Spinal cord (tissue), 10 donors: Measurements from ENCODE around the gene LUM. TPM values are rescaled to one million over a fixed set of nuclear protein-coding genes. Genes with fewer than 3 reads are reported as not detected.
A peak's percentile ranks its signal among the peaks of the same experiment; 100 is the strongest.

ENCODE experiments used
- DNase-seq, 6 donors: peaks; one replicate each; pipeline versions ENCODE4 v3.0.0 to v3.0.0-alpha.2; 2013 to 2015; ENCODE audit warnings: low spot score in 6 of 6, low read depth in 4 of 6
- H3K27ac ChIP-seq: one replicate; pipeline ENCODE4 v1.5.1; 2013; ENCODE audit warnings: low read depth, low read length, control low read depth
- H3K27me3 ChIP-seq: one replicate; pipeline ENCODE4 v1.6.1; 2013; ENCODE audit warnings: low read length; ENCODE audit not compliant: control insufficient read depth, insufficient read depth
- H3K36me3 ChIP-seq: one replicate; pipeline ENCODE4 v1.6.1; 2013; ENCODE audit warnings: low read length; ENCODE audit not compliant: control insufficient read depth, insufficient read depth
- H3K4me1 ChIP-seq: one replicate; pipeline ENCODE4 v1.6.1; 2013; ENCODE audit warnings: low read length; ENCODE audit not compliant: control insufficient read depth, insufficient read depth
- H3K4me3 ChIP-seq: one replicate; pipeline ENCODE4 v1.5.1; 2013; ENCODE audit warnings: low read depth, low read length, control low read depth
- H3K9me3 ChIP-seq: one replicate; pipeline ENCODE4 v1.6.1; 2013; ENCODE audit warnings: low read length; ENCODE audit not compliant: control insufficient read depth, insufficient read depth
- WGBS: methylation state at CpG from one replicate; pipeline ENCODE4 v1.1.5; 2013; ENCODE audit warnings: missing lambda C conversion rate; ENCODE audit not compliant: insufficient coverage; 5-methylcytosine and 5-hydroxymethylcytosine counted together
- long read RNA-seq, 4 donors: transcript quantifications; one replicate each; lab custom pipeline, GENCODE V29; 2026
- polyA plus RNA-seq, 2 donors: library from polyadenylated mRNA; unstranded; fragments of 120-200 nt; gene quantifications; one replicate each; pipeline ENCODE4 v1.2.1, GENCODE V29; 2013; ENCODE audit not compliant: insufficient read length in 2 of 2
- total RNA-seq, 2 donors: library from RNA; depleted of rRNA in 1 of 2; stranded (reverse); fragments of 120-200 nt in 1 of 2; fragments of >200 nt in 1 of 2; gene quantifications; one replicate each; pipeline versions ENCODE4 v1.2.3 to v1.2.4, GENCODE V29; 2013 to 2014
- donor health status: healthy.

The LUM gene, protein sequence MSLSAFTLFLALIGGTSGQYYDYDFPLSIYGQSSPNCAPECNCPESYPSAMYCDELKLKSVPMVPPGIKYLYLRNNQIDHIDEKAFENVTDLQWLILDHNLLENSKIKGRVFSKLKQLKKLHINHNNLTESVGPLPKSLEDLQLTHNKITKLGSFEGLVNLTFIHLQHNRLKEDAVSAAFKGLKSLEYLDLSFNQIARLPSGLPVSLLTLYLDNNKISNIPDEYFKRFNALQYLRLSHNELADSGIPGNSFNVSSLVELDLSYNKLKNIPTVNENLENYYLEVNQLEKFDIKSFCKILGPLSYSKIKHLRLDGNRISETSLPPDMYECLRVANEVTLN
- total RNA-seq, result 100 to 1,000 TPM; 120 to 141 TPM
- polyA plus RNA-seq, result 10 to 100 TPM; 31.3 to 48.9 TPM
- long read RNA-seq, donor 1, transcript LUM-201 (3 exons, 3,008 nt), result major isoform, 26 of 32 reads
- long read RNA-seq, donor 1, partial matches to known transcripts, result 6 of 32 reads
- long read RNA-seq, donor 1, other reads (novel, unspliced or antisense), result 0 of 32 reads
- long read RNA-seq, donor 2, result 0 reads
- long read RNA-seq, donor 3, transcript LUM-201 (3 exons, 3,008 nt), result major isoform, 12 of 12 reads
- long read RNA-seq, donor 3, partial matches to known transcripts, result 0 of 12 reads
- long read RNA-seq, donor 3, other reads (novel, unspliced or antisense), result 0 of 12 reads
- long read RNA-seq, donor 4, transcript LUM-201 (3 exons, 3,008 nt), result major isoform, 291 of 427 reads
- long read RNA-seq, donor 4, partial matches to known transcripts, result 130 of 427 reads
- long read RNA-seq, donor 4, other reads (novel, unspliced or antisense), result 6 of 427 reads

DNA sequence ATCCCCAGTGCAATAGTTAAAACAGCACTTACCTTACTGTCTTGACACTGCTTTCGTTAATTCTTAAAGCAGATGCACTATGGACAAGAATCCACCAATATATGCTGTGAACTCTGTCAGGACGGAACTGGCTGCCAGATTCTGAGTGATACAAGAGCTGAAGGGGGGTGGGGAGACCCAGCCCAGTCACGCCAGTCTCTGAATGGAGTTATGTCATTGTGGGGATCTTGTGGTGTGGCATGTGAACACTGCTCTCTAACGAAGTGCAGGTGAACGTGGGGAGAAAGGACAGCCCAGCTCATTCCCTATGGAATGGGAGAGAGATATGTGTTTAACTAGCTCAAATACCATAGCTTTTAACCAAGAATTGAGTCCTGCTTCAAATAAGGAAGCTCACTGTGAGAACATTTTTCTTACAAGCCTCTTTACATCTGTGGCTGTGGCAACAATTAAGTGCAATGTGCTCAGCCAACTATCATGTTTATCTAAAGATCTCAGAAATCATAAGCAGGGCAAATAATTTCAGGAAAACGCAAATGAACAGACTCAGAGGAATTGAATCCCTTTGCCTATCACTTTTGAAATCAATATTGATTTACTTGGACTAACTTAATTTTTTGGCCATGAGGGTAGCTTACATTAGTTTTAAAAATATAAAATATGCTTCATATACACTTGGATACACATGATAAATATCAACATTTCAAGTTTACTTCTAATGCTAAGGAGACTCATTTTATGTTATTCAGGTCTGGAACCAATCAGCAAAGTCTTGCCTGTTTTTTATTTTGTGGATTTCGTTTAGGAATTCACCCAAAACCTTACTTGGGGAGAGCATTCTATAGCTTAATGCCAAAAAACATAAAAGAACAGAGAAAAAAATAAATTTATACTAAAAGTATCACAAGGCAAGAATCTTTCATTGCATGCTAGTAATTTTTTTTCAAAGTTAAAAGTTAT lies at the start of gene LUM:
LUM (minus strand) TSS at position 129 of the 960 bp plus-strand sequence. CDS start 2,515 bp downstream, outside the sequence.
- Histone ChIP-seq H3K9me3 (no peaks in the 10 kb centered on the region), H3K27ac (peak within 1 kb of the TSS; percentile 57), H3K27me3 (no peaks in the 10 kb centered on the region), H3K4me3 (peak within 1 kb of the TSS; percentile 35), H3K4me1 (no peaks in the 10 kb centered on the region), H3K36me3 (no peaks in the 10 kb centered on the region)
- WGBS, result 24% methylated on average over 2 of the region's 7 CpGs
- peak in 4 of 6 donors; percentile 8 to 38 (median 15) for DNase-seq

DNA sequence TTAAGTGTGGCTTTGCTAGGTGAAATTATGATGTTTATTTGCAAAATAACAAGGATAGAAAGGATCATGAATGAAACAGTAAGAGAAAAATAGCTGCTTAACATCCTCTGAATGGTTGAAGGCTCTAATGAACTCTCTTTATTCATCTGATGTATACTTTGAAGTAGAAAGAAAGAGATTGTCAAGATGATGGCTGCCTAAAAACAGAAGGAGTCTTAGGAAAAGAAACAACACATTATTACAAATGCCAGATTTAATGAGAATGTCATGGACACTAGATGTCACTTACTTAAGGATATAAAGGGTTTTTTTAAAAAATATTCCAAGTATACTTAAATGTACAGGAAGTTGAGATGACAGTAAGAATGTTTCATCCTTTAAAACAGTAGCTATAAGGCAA lies 49.7 kb upstream of the LUM start:
- no peak overlapping the region for H3K27ac ChIP-seq
- no peaks in the 10 kb centered on the region for H3K4me1 ChIP-seq
- no peak for DNase-seq
- no peak overlapping the region for H3K4me3 ChIP-seq
- no peaks in the 10 kb centered on the region for H3K9me3 ChIP-seq
- H3K27me3 ChIP-seq, result no peaks in the 10 kb centered on the region
- no peaks in the 10 kb centered on the region for H3K36me3 ChIP-seq

DNA sequence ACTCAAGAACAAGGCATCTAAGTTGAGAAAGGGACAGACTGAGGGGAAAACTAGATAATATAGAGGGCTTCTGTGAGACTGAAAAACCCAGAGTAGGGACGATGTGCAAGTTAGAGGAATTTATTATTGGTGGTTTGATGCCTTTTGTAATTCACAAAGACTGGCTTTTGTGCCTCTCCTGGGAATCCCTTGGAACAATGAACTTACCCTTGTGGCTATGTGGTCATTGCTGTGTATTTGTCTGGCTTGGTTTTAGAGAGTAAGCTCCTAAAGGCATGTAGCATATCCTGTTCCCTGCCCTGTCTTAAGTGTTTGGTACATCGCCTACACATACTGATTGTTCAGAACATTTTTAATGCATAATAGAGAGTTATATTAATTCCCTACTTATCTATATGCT lies 44.7 kb upstream of the LUM start:
- Histone ChIP-seq H3K9me3 (no peaks in the 10 kb centered on the region), H3K4me1 (no peaks in the 10 kb centered on the region), H3K4me3 (no peak overlapping the region), H3K27me3 (no peaks in the 10 kb centered on the region), H3K27ac (no peak overlapping the region), H3K36me3 (no peaks in the 10 kb centered on the region)
- WGBS, result no CpG with 5 or more reads among the region's 2 CpGs
- DNase-seq, result no peak

DNA sequence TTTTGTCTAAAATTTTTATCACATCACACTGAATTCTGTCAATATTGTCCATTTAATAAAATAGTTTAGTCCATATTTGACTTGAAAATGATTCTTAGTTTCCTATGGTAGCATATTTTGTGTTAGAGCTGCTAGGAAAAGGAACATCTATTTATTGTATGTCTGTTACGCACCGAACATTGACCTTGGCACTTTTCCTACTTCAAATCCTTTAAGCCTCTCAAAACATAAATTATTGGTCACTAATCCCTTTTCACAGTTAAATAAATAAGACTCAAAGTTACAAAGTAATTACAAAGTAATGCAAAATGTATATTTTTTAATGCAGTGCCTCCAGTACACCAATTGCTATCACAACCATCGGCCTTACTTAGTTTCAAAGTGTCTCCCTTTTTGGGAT lies 42.8 kb upstream of the LUM start:
- Histone ChIP-seq H3K27ac (no peak overlapping the region), H3K4me1 (no peaks in the 10 kb centered on the region), H3K36me3 (no peaks in the 10 kb centered on the region), H3K9me3 (no peaks in the 10 kb centered on the region), H3K27me3 (no peaks in the 10 kb centered on the region), H3K4me3 (no peak overlapping the region)
- DNase-seq, result no peak
- WGBS, result no CpG with 5 or more reads among the region's 3 CpGs

DNA sequence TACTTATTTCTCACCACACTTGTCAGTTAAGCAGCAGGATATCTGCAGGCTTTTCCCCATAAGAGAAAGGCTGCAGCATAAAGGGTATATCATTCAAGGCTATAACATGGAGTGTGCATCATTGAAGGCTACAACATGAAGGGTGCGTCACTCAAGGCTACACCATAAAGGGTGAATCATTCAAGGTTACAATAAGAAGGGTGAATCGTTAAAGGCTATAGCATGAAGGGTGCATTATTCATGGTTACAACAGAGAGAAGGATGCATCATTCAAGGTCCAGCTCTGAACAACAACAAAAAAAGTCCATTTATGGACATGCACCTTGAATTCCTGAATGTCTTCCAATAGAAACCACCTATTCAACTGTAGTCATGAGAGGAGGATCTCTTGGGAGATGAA lies 32.8 kb upstream of the LUM start:
- Histone ChIP-seq H3K27ac (no peak overlapping the region), H3K27me3 (no peaks in the 10 kb centered on the region), H3K36me3 (no peaks in the 10 kb centered on the region), H3K4me3 (no peak overlapping the region), H3K4me1 (no peaks in the 10 kb centered on the region), H3K9me3 (no peaks in the 10 kb centered on the region)
- no peak for DNase-seq
- WGBS, result 100% methylated on average over 1 of the region's 2 CpGs

DNA sequence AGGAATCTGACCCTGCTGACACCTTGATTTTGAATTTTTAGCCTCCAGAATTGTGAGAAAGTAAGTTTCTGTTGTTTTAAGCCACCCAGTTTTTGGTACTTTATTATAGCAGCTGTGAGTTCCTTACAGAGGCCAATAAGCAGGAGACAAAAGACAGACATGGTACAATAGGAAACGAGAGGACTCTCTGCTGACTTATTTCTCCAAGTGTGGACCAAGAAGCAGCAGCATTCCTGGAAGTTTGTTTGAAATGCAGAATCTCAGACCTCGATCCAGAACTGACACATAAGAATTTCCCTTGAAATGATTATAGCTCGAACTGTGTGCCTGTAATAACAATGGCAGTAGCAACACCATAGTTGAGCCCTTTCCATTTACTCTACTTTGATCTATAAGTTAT lies 31.9 kb upstream of the LUM start:
- H3K4me3 ChIP-seq, result no peak overlapping the region
- H3K4me1 ChIP-seq, result no peaks in the 10 kb centered on the region
- 100% methylated on average over 1 of the region's 3 CpGs for WGBS
- H3K9me3 ChIP-seq, result no peaks in the 10 kb centered on the region
- DNase-seq, result no peak
- no peaks in the 10 kb centered on the region for H3K36me3 ChIP-seq
- H3K27me3 ChIP-seq, result no peaks in the 10 kb centered on the region
- no peak overlapping the region for H3K27ac ChIP-seq

DNA sequence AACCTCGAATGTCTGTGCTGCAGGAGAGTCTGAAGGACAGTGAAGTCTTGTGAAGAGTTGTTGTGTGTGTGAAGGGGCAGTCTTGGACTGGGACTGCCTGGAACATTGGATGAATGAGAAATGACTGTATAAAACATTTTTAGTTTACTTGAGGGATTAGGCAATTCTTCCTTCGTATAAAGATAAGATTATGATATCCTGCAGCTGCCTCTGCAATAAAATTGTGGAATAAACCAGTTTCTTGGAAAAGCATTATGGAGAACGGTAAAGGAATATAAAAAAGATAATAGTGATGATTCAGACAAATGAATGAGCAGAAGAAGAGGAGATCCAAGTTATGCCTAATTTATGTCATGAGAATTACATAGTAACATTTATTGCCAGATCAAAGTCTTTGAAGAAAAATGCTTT lies 30.9 kb upstream of the LUM start:
- WGBS, result 84% methylated on average over 2 of the region's 3 CpGs
- Histone ChIP-seq H3K4me3 (no peak overlapping the region), H3K27ac (no peak overlapping the region), H3K4me1 (no peaks in the 10 kb centered on the region), H3K9me3 (no peaks in the 10 kb centered on the region), H3K36me3 (no peaks in the 10 kb centered on the region), H3K27me3 (no peaks in the 10 kb centered on the region)
- DNase-seq, result no peak

DNA sequence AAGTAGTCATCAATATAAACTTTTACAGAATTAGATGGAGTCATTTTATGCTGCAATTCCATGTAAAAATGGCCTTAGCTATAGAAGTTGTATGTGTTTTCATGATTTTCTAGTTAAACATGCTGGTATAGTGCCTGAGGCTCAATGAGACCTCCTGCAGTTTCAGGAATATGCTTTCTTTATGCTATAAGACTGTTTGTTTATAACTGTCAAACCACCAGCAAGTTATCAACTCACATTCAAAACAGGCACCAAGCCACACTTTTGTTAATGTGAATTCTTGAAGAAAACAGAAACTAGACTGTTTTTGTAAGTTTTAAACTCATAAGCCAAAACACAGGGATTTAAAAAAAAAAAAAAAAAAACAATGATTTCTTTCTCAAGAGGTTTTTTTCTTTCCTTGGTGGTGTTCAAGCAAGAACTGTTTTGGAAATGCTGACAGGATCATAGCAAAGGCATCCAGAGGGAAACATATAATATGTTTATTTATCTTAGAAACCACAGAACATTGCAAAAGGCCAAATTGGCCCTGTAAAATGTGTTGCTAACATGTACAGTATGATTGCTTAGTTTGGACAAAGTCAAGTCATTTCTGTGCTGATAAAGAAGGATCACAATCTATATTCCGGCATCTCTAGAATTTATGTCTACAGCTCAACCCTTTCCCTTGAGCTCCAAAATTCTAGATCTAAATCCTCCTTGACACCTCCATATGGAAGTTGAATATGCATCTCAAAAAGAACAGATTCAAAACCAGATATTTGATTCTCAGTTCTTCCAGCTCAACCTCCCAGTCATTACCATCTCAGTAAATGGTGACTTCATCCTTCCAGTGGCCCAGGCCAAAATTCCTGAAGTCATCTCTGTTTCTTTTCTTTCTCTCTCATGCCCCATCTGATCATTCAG lies 29.0 kb upstream of the LUM start:
- no peaks in the 10 kb centered on the region for H3K36me3 ChIP-seq
- H3K4me3 ChIP-seq, result no peak overlapping the region
- H3K27ac ChIP-seq, result no peak overlapping the region
- H3K9me3 ChIP-seq, result no peaks in the 10 kb centered on the region
- H3K4me1 ChIP-seq, result no peaks in the 10 kb centered on the region
- no CpG with 5 or more reads among the region's 1 CpG for WGBS
- peak in 1 of 6 donors; percentile 46 for DNase-seq
- no peaks in the 10 kb centered on the region for H3K27me3 ChIP-seq
